ENCODE measurements around the gene SPAG17.

The SPAG17 gene

GRCh38 chr1:118160806-118161205, 24.2 kb downstream of the SPAG17 start:
- DNase-seq (ENCODE audit: low spot score): no peak

GRCh38 chr1:118159569-118159968, 25.5 kb downstream of the SPAG17 start:
- no peak for DNase-seq (ENCODE audit: low spot score)

- no peak for DNase-seq (ENCODE audit: low spot score)
These were observed 26.1 kb downstream of the SPAG17 start for GRCh38 chr1:118158924-118159323.

GRCh38 chr1:118157506-118157905, 27.5 kb downstream of the SPAG17 start:
- no peak for DNase-seq (ENCODE audit: low spot score)

GRCh38 chr1:118155106-118155505, 29.9 kb downstream of the SPAG17 start:
- DNase-seq (ENCODE audit: low spot score): no peak

GRCh38 chr1:118154220-118154619, 30.8 kb downstream of the SPAG17 start:
- no peak for DNase-seq (ENCODE audit: low spot score)

GRCh38 chr1:118151312-118151937, 33.6 kb downstream of the SPAG17 start:
- DNase-seq (ENCODE audit: low spot score): no peak

- DNase-seq (ENCODE audit: low spot score): no peak
These were observed 35.2 kb downstream of the SPAG17 start for GRCh38 chr1:118149799-118150198.

- DNase-seq (ENCODE audit: low spot score): no peak
These were observed 37.0 kb downstream of the SPAG17 start for GRCh38 chr1:118148034-118148433.

- no peak for DNase-seq (ENCODE audit: low spot score)
These were observed 37.5 kb downstream of the SPAG17 start for GRCh38 chr1:118147522-118147921.

GRCh38 chr1:118145721-118146120, 39.3 kb downstream of the SPAG17 start:
- DNase-seq (ENCODE audit: low spot score): no peak

GRCh38 chr1:118144684-118145083, 40.3 kb downstream of the SPAG17 start:
- DNase-seq (ENCODE audit: low spot score): no peak

- DNase-seq (ENCODE audit: low spot score): no peak
These were observed 41.2 kb downstream of the SPAG17 start for GRCh38 chr1:118143831-118144230.

GRCh38 chr1:118143121-118143520, 41.9 kb downstream of the SPAG17 start:
- DNase-seq (ENCODE audit: low spot score): no peak

- DNase-seq (ENCODE audit: low spot score): no peak
These were observed 42.5 kb downstream of the SPAG17 start for GRCh38 chr1:118142546-118142945.

GRCh38 chr1:118137900-118138299, 47.1 kb downstream of the SPAG17 start:
- no peak for DNase-seq (ENCODE audit: low spot score)

- DNase-seq (ENCODE audit: low spot score): peak; percentile 80
These were observed 48.7 kb downstream of the SPAG17 start for GRCh38 chr1:118136187-118136941.

- DNase-seq (ENCODE audit: low spot score): no peak
These were observed 53.0 kb downstream of the SPAG17 start for GRCh38 chr1:118132000-118132399.

- no peak for DNase-seq (ENCODE audit: low spot score)
These were observed 56.3 kb downstream of the SPAG17 start for GRCh38 chr1:118128761-118129160.

- no peak for DNase-seq (ENCODE audit: low spot score)
These were observed 61.0 kb downstream of the SPAG17 start for GRCh38 chr1:118124064-118124463.

GRCh38 chr1:118123116-118123839, 61.8 kb downstream of the SPAG17 start:
- no peak for DNase-seq (ENCODE audit: low spot score)

- no peak for DNase-seq (ENCODE audit: low spot score)
These were observed 62.6 kb downstream of the SPAG17 start for GRCh38 chr1:118122234-118123004.

Measured in left forelimb (tissue), 1 donor.